PFSK-1 (cell line): ENCODE results near the gene NPTX2.

Experiments used
- FOXP2 ChIP-seq: optimal IDR thresholded peaks from 2 replicates; pipeline ENCODE3; 2011; ENCODE audit warnings: borderline replicate concordance, control low read depth, inconsistent platforms; ENCODE audit not compliant: insufficient read depth; ENCODE audit errors: extremely low read length, extremely low read depth
- POLR2AphosphoS5 ChIP-seq: IDR thresholded peaks from 2 replicates; pipeline ENCODE4 v1.6.1; 2012; ENCODE audit warnings: low read depth, mild to moderate bottlenecking, control low read depth, low read length, moderate library complexity
- REST ChIP-seq, 2 experiments: IDR thresholded peaks; 2 replicates each; pipeline versions ENCODE4 v1.6.1 to v1.8.0; 2011 to 2012; ENCODE audit warnings: low read depth in 2 of 2, low read length in 2 of 2, control low read depth in 1 of 2, inconsistent platforms in 1 of 2, mild to moderate bottlenecking in 1 of 2, moderate library complexity in 1 of 2; ENCODE audit not compliant: insufficient read depth in 1 of 2
- SIN3A ChIP-seq: IDR thresholded peaks from 2 replicates; pipeline ENCODE4 v1.6.1; 2012; ENCODE audit warnings: mild to moderate bottlenecking, low read length, moderate library complexity, borderline replicate concordance; ENCODE audit not compliant: insufficient read depth
- TAF1 ChIP-seq: IDR thresholded peaks from 2 replicates; pipeline ENCODE4 v1.6.1; 2012; ENCODE audit warnings: low read length, control low read depth, borderline replicate concordance; ENCODE audit not compliant: insufficient read depth

NPTX2 gene

DNA sequence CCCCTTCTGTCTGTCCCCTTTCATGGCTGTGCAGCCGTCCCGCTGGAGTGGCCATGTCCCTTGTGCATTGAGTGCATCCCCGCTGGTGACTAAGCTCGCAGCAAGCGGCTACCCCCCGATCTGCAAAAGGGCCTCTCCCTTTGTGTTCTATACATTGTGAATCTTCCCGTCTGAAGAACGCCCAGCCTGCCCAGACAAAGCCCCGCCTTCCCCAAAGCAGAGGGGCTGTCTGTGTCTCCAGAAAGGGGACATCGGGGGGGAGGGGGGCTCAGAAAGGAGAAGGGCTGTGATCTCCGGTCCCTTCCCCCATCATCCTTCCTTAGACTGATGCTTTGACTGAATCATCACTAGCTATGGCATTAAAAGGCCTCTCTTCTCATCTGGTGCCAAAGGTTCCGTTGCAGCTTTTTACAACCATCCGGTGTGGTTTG lies 11.9 kb downstream of the NPTX2 start:
- no peak for TF ChIP-seq POLR2AphosphoS5
- TF ChIP-seq SIN3A = no peak
- no peak for TF ChIP-seq REST (IDR thresholded peaks at IDR 0.05; ENCODE audit: insufficient read depth in 1 of 2, low read depth in 2 of 2, low read length in 2 of 2)
- no peak for TF ChIP-seq TAF1
- TF ChIP-seq FOXP2 = no peak

- TF ChIP-seq TAF1 (no peak), REST (IDR thresholded peaks at IDR 0.05; ENCODE audit: insufficient read depth in 1 of 2, low read depth in 2 of 2, low read length in 2 of 2) (no peak), SIN3A (no peak), FOXP2 (no peak), POLR2AphosphoS5 (no peak)
Measured at GRCh38 chr7:98630149-98630548, 13.1 kb downstream of the NPTX2 start.

- TF ChIP-seq POLR2AphosphoS5 (no peak), REST (IDR thresholded peaks at IDR 0.05; ENCODE audit: insufficient read depth in 1 of 2, low read depth in 2 of 2, low read length in 2 of 2) (no peak), SIN3A (no peak), TAF1 (no peak), FOXP2 (no peak)
Measured at GRCh38 chr7:98630770-98631169, 13.7 kb downstream of the NPTX2 start.

DNA sequence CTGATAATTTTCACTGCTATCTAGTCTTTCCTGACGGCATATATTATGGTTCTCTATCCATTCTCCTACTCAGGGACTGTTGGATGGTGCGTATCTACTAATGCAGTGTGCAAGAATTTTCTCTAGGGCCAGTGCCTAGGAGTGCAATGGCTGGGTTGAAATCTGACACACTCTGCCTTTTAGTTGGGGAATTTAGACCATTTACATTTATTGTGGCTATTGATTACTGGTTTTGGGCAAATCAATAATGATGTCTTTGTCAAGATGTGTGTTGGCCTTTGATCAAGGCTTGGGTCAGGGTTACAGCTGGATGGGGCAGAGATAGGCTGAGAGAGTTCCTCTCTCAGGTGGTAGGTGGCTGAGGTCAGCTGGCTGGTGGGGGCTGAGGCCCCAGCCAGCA lies 21.8 kb downstream of the NPTX2 start:
- TF ChIP-seq TAF1 = no peak
- no peak for TF ChIP-seq REST (IDR thresholded peaks at IDR 0.05; ENCODE audit: insufficient read depth in 1 of 2, low read depth in 2 of 2, low read length in 2 of 2)
- no peak for TF ChIP-seq FOXP2
- no peak for TF ChIP-seq POLR2AphosphoS5
- no peak for TF ChIP-seq SIN3A

DNA sequence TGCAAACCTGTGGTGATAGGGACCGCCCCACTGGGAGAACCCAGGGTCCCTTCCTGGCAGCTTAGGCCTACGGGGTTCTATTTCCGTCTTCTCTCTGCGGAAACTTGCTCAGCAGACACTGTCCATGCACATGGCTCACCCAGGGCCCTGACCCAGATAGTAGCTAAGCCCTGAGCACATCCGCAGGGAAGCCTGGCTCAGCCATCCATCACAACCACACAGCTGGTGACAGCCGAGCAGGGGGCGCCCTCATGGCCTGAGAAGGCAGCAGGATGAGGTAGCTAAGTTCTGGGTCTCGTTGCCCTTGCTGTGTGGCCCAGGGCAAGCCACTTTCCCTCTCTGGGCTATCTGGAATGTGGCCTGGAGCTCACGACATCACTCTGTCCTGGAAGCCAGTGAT lies 23.3 kb downstream of the NPTX2 start:
- TF ChIP-seq SIN3A (no peak), POLR2AphosphoS5 (no peak), TAF1 (no peak), REST (IDR thresholded peaks at IDR 0.05; ENCODE audit: insufficient read depth in 1 of 2, low read depth in 2 of 2, low read length in 2 of 2) (no peak), FOXP2 (no peak)
